ENCODE results near the gene HIVEP3. TPM values are rescaled to one million over a fixed set of nuclear protein-coding genes. Genes with fewer than 3 reads are reported as not detected.

Gene HIVEP3
- polyA plus RNA-seq, 1 of the 3 experiments (the other 2 are of a cell fraction) = 6.4 TPM

- ChIA-PET CTCF (interaction anchor here (0.8 kb wide), 1 partner anchor 13 kb away, joined by 3 read pairs; no protein-coding TSS in a partner anchor), POLR2A (no interaction called here)
- TF ChIP-seq, protein P1, sequence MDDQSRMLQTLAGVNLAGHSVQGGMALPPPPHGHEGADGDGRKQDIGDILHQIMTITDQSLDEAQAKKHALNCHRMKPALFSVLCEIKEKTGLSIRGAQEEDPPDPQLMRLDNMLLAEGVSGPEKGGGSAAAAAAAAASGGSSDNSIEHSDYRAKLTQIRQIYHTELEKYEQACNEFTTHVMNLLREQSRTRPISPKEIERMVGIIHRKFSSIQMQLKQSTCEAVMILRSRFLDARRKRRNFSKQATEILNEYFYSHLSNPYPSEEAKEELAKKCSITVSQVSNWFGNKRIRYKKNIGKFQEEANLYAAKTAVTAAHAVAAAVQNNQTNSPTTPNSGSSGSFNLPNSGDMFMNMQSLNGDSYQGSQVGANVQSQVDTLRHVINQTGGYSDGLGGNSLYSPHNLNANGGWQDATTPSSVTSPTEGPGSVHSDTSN (IDR thresholded peaks at IDR 0.05) = peak; percentile 46; the same call in 1 of the 2 replicates
- TF ChIP-seq FOSL2 (IDR thresholded peaks at IDR 0.05; ENCODE audit: borderline replicate concordance, low read depth) = peak; percentile 56
- TF ChIP-seq EZH2phosphoT487 (IDR thresholded peaks at IDR 0.05; ENCODE audit: borderline replicate concordance, low read depth) = no peak
- TF ChIP-seq JUND (IDR thresholded peaks at IDR 0.05) = peak; percentile 51; the same call in 1 of the 2 replicates
- peak; percentile 39; the same call in 1 of the 2 replicates for TF ChIP-seq TCF12 (IDR thresholded peaks at IDR 0.05)
- H3K27me3 ChIP-seq (ENCODE audit: insufficient read depth) = no peaks in the 10 kb centered on the region
- no peak for DNase-seq
- H3K4me3 ChIP-seq (ENCODE audit: low read depth in 2 of 2, low read length in 1 of 2) = no peak overlapping the region
- H3K9ac ChIP-seq = no peak overlapping the region
- WGBS (ENCODE audit: low lambda C conversion rate) = 70% methylated on average over 3 of the region's 3 CpGs
- no peaks in the 10 kb centered on the region for H4K20me1 ChIP-seq (ENCODE audit: insufficient read depth)
- 0 out of 2 replicates have a peak, but pooled peaks cover 4% of the 10 kb centered on the region for H3K79me2 ChIP-seq (ENCODE audit: insufficient read depth)
- H3K9me3 ChIP-seq = no peaks in the 10 kb centered on the region
- no peak overlapping the region for H2AFZ ChIP-seq (ENCODE audit: low read depth)
- H3F3A ChIP-seq (replicated peaks; ENCODE audit: insufficient read depth) = peaks cover 25% of the 10 kb centered on the region
- peak overlapping the region in 1 of 2 experiments; percentile 68; a peak in 2 of 4 replicates for H3K27ac ChIP-seq (ENCODE audit: low read depth in 2 of 2, low read length in 1 of 2)
- H3K36me3 ChIP-seq (replicated peaks in 1 of 2; ENCODE audit: control insufficient read depth in 1 of 2, insufficient read depth in 2 of 2, low read length in 1 of 2) = no peaks in the 10 kb centered on the region
- H3K4me1 ChIP-seq (ENCODE audit: control insufficient read depth in 1 of 2, insufficient read depth in 2 of 2, low read depth in 1 of 2, low read length in 1 of 2) = peaks cover 9 to 35% of the 10 kb centered on the region in 2 experiments; a peak in 3 of 4 replicates
- no peaks in the 10 kb centered on the region for H3K9me2 ChIP-seq
- peak overlapping the region; percentile 46; the same call in 1 of the 2 replicates for H3K4me2 ChIP-seq
These were observed 71.9 kb downstream of the HIVEP3 start for GRCh38 chr1:41846625-41847405.

GRCh38 chr1:41844781-41845272, 73.9 kb downstream of the HIVEP3 start:
- TF ChIP-seq MAX (IDR thresholded peaks at IDR 0.05; ENCODE audit: low read depth) (no peak), ZBTB33 (IDR thresholded peaks at IDR 0.05; ENCODE audit: borderline replicate concordance, low read depth) (no peak), RAD21 (IDR thresholded peaks at IDR 0.05; ENCODE audit: low read length) (no peak), TAF1 (IDR thresholded peaks at IDR 0.05; ENCODE audit: borderline replicate concordance, low read depth, low read length) (no peak)
- TF ChIP-seq, protein P2, sequence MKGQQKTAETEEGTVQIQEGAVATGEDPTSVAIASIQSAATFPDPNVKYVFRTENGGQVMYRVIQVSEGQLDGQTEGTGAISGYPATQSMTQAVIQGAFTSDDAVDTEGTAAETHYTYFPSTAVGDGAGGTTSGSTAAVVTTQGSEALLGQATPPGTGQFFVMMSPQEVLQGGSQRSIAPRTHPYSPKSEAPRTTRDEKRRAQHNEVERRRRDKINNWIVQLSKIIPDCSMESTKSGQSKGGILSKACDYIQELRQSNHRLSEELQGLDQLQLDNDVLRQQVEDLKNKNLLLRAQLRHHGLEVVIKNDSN (IDR thresholded peaks at IDR 0.05; ENCODE audit: borderline replicate concordance, low read depth) = no peak
- ChIA-PET CTCF (no interaction called here), POLR2A (no interaction called here)
- DNase-seq = no peak
- Histone ChIP-seq H3K9ac (no peak overlapping the region), H3K4me2 (no peak overlapping the region), H2AFZ (ENCODE audit: low read depth) (no peak overlapping the region), H3K79me2 (ENCODE audit: insufficient read depth) (0 out of 2 replicates have a peak, but pooled peaks cover 4% of the 10 kb centered on the region), H4K20me1 (ENCODE audit: insufficient read depth) (no peaks in the 10 kb centered on the region), H3K36me3 (replicated peaks in 1 of 2; ENCODE audit: control insufficient read depth in 1 of 2, insufficient read depth in 2 of 2, low read length in 1 of 2) (no peaks in the 10 kb centered on the region), H3K9me3 (no peaks in the 10 kb centered on the region), H3F3A (replicated peaks; ENCODE audit: insufficient read depth) (peaks cover 25% of the 10 kb centered on the region), H3K27ac (ENCODE audit: low read depth in 2 of 2, low read length in 1 of 2) (no peak overlapping the region), H3K27me3 (ENCODE audit: insufficient read depth) (no peaks in the 10 kb centered on the region), H3K9me2 (no peaks in the 10 kb centered on the region), H3K4me3 (ENCODE audit: low read depth in 2 of 2, low read length in 1 of 2) (no peak overlapping the region), H3K4me1 (ENCODE audit: control insufficient read depth in 1 of 2, insufficient read depth in 2 of 2, low read depth in 1 of 2, low read length in 1 of 2) (peaks cover 20 to 29% of the 10 kb centered on the region in 2 experiments; a peak in 3 of 4 replicates)
- WGBS (ENCODE audit: low lambda C conversion rate) = 94% methylated on average over 1 of the region's 2 CpGs
